K562 (cell line): Measurements from ENCODE around the gene CITED2. TPM values are rescaled to one million over a fixed set of nuclear protein-coding genes. Genes with fewer than 3 reads are reported as not detected.
A peak's percentile ranks its signal among the peaks of the same experiment; 100 is the strongest.

Source experiments
- ATAC-seq: fragments of 200-7000 bp; cut with Tn5 transposase; 3 replicates; pipeline ENCODE4 v1.9.1; 2020; ENCODE audit warnings: moderate library complexity
- BruUV-seq: library from RNA; stranded (reverse); fragments of 400-500 nt; replicated peaks from 2 replicates; lab custom pipeline; 2021; lab: Mats Ljungman, UMichigan
- CTCF ChIA-PET: fragments of 300-600 bp; formaldehyde crosslinking; extraction: SDS; loops from one replicate; lab custom pipeline; 2021; ENCODE audit warnings: low intra/inter-chr PET ratio; lab: Yijun Ruan, JAX
- POLR2A ChIA-PET: fragments of 300-600, 350-650 bp; sonication (Branson Sonifier 250); formaldehyde crosslinking; extraction: SDS; loops from one replicate; lab custom pipeline; 2021; ENCODE audit warnings: antibody characterized with exemption, inconsistent platforms; lab: Yijun Ruan, JAX
- DNase-seq, 4 experiments: peaks; one replicate each; pipeline versions ENCODE4 v3.0.0 to v3.0.0-alpha.2; 2011 to 2018; ENCODE audit warnings: low spot score in 3 of 4, mixed read lengths in 3 of 4; ENCODE audit errors: extremely low read depth in 1 of 4
- FAIRE-seq: peaks from 2 replicates; lab custom pipeline; 2011; peaks lifted over from hg19 to GRCh38; lab: Jason Lieb, UNC
- H2AFZ ChIP-seq: 2 replicates; pipeline ENCODE4 v1.6.0; 2011; ENCODE audit warnings: low read depth, low read length, control low read depth, inconsistent platforms
- H3K27ac ChIP-seq: fragments of 200-600 bp; 3 replicates; pipeline ENCODE4 v1.8.0; 2011; ENCODE audit warnings: low read depth, mild to moderate bottlenecking, control low read depth, inconsistent platforms, low read length, moderate library complexity, mixed read lengths; ENCODE audit errors: extremely low read depth
- H3K27me3 ChIP-seq, 2 experiments: fragments of 300-600 bp in 1 of 2; 2 replicates in 1 of 2; 3 replicates in 1 of 2; pipeline versions ENCODE4 v1.6.0 to v1.8.0; 2011; ENCODE audit warnings: inconsistent platforms in 2 of 2, low read length in 2 of 2, mild to moderate bottlenecking in 1 of 2, mixed read lengths in 1 of 2, moderate library complexity in 1 of 2; ENCODE audit not compliant: control insufficient read depth in 2 of 2, insufficient read depth in 2 of 2
- H3K36me3 ChIP-seq: fragments of 300-600 bp; 3 replicates; pipeline ENCODE4 v1.8.0; 2011; ENCODE audit warnings: mild to moderate bottlenecking, low read length, inconsistent platforms; ENCODE audit not compliant: control insufficient read depth, insufficient read depth
- H3K4me1 ChIP-seq, 2 experiments: fragments of 200-600 bp in 1 of 2; replicated peaks in 1 of 2; 2 replicates in 1 of 2; 3 replicates in 1 of 2; pipeline versions ENCODE4 v1.5.1 to v1.8.0; 2011; ENCODE audit warnings: inconsistent platforms in 2 of 2, low read length in 2 of 2, mild to moderate bottlenecking in 1 of 2, mixed read lengths in 1 of 2, moderate library complexity in 1 of 2; ENCODE audit not compliant: control insufficient read depth in 2 of 2, insufficient read depth in 2 of 2
- H3K4me2 ChIP-seq: 2 replicates; pipeline ENCODE4 v1.6.1; 2011; ENCODE audit warnings: low read length, control low read depth, inconsistent platforms, mixed read lengths; ENCODE audit not compliant: insufficient read depth
- H3K4me3 ChIP-seq: fragments of 200-600 bp; sonication (generic), shearing (Covaris generic); 2 replicates; pipeline ENCODE4 v1.5.1; 2016; ENCODE audit warnings: control low read depth, inconsistent platforms
- H3K79me2 ChIP-seq: fragments of 200-600 bp; 3 replicates; pipeline ENCODE4 v1.8.0; 2011; ENCODE audit warnings: low read length, inconsistent platforms; ENCODE audit not compliant: control insufficient read depth, insufficient read depth
- H3K9ac ChIP-seq, 2 experiments: 2 replicates each; pipeline versions ENCODE4 v1.6.0 to v1.6.1; 2011; ENCODE audit warnings: low read depth in 2 of 2, low read length in 2 of 2, control low read depth in 1 of 2, inconsistent platforms in 1 of 2, mild to moderate bottlenecking in 1 of 2, mixed read lengths in 1 of 2; ENCODE audit not compliant: insufficient read depth in 1 of 2
- H3K9me1 ChIP-seq: one replicate; pipeline ENCODE4 v1.6.0; 2011; ENCODE audit warnings: inconsistent platforms, mild to moderate bottlenecking, low read length, moderate library complexity; ENCODE audit not compliant: control insufficient read depth, insufficient read depth
- H3K9me3 ChIP-seq: replicated peaks from 2 replicates; pipeline ENCODE4 v1.5.1; 2011; ENCODE audit warnings: low read depth, low read length, inconsistent platforms; ENCODE audit not compliant: control insufficient read depth, insufficient read depth
- H4K20me1 ChIP-seq: replicated peaks from 2 replicates; pipeline ENCODE4 v1.6.1; 2011; ENCODE audit warnings: low read length, inconsistent platforms, mixed read lengths; ENCODE audit not compliant: control insufficient read depth, insufficient read depth
- ASH1L ChIP-seq: fragments of 450-650 bp; IDR thresholded peaks from 2 replicates; pipeline ENCODE4 v1.6.1; 2018; ENCODE audit warnings: borderline replicate concordance, mild to moderate bottlenecking, low read depth; ENCODE audit not compliant: partially characterized antibody
- CBX3 ChIP-seq, 2 experiments: IDR thresholded peaks; 1 replicate in 1 of 2; 2 replicates in 1 of 2; pipeline ENCODE4 v1.6.1; 2012; ENCODE audit warnings: inconsistent platforms in 2 of 2, low read length in 2 of 2, borderline replicate concordance in 1 of 2, control low read depth in 1 of 2
- CEBPB ChIP-seq: fragments of 450-650 bp; IDR thresholded peaks from 2 replicates; pipeline ENCODE4 v1.6.1; 2016; ENCODE audit warnings: missing genetic modification characterization, missing compliant biosample characterization
- CEBPG ChIP-seq, 3 experiments: fragments of 200-800 bp in 1 of 3; sonication (Bioruptor generic) in 1 of 3; sonication (generic) in 1 of 3; formaldehyde crosslinking in 1 of 3; IDR thresholded peaks in 2 of 3; conservative IDR thresholded peaks in 1 of 3; 2 replicates each; pipeline versions ENCODE4 v1.6.1 to v1.8.0; 2016 to 2022; ENCODE audit warnings: missing compliant biosample characterization in 2 of 3, missing genetic modification characterization in 2 of 3, mild to moderate bottlenecking in 1 of 3, missing genetic modification reagents in 1 of 3
- FOS ChIP-seq: IDR thresholded peaks from 3 replicates; pipeline ENCODE4 v1.6.1; 2011; ENCODE audit not compliant: insufficient read length; ENCODE audit errors: extremely low read depth
- KLF6 ChIP-seq: fragments of 250-450 bp; sonication (Bioruptor Pico); IDR thresholded peaks from 2 replicates; pipeline ENCODE4 v1.4.0; 2020; ENCODE audit warnings: mild to moderate bottlenecking, moderate library complexity, borderline replicate concordance
- SMAD2 ChIP-seq: fragments of 150-350 bp; IDR thresholded peaks from 2 replicates; pipeline ENCODE4 v1.6.1; 2014; ENCODE audit warnings: low read depth, mild to moderate bottlenecking, low read length
- SOX6 ChIP-seq: fragments of 450-650 bp; IDR thresholded peaks from 2 replicates; pipeline ENCODE4 v1.6.1; 2014; ENCODE audit warnings: mild to moderate bottlenecking
- TRIM24 ChIP-seq, 2 experiments: fragments of 450-650 bp; IDR thresholded peaks; 2 replicates each; pipeline ENCODE4 v1.6.1; 2016
- ZNF316 ChIP-seq: fragments of 450-650 bp; IDR thresholded peaks from 2 replicates; pipeline ENCODE4 v1.6.1; 2016
- WGBS: fragments of 100-300 bp; shearing (Covaris generic); methylation state at CpG from one replicate; pipeline ENCODE4 v1.1.6; 2016; ENCODE audit warnings: low coverage, mixed read lengths; ENCODE audit not compliant: insufficient coverage; ENCODE audit errors: missing lambda C conversion rate; 5-methylcytosine and 5-hydroxymethylcytosine counted together
- in situ Hi-C: fragments of 300-500 bp; cut with MboI; formaldehyde crosslinking; loops from 4 replicates; pipeline ENCODE4 v1.15.0; 2018; ENCODE audit warnings: inconsistent platforms, mixed read lengths
- intact Hi-C: fragments of 100-400 bp; cut with micrococcal nuclease; formaldehyde crosslinking; loops from 2 replicates; pipeline ENCODE4 v1.14.2; 2022
- polyA plus RNA-seq, 8 experiments: library from polyadenylated mRNA; depleted of rRNA in 4 of 8; stranded (reverse) in 5 of 8; unstranded in 3 of 8; fragments of >200 nt; fragmentation: Nextera tagmentation in 2 of 8; fragmentation: Illumina TruSeq in 1 of 8; extraction: Ambion mirVana in 2 of 8; extraction: Trizol in 1 of 8; gene quantifications; 2 replicates each; pipeline versions ENCODE4 v1.2.1 to v1.2.3, GENCODE V29; 2011 to 2014; ENCODE audit warnings: inconsistent platforms in 1 of 8, missing spikeins in 1 of 8
- total RNA-seq, 7 experiments: library from RNA; depleted of rRNA in 6 of 7; stranded (reverse); fragments of >200 nt in 6 of 7; fragmentation: Illumina TruSeq in 2 of 7; extraction: Trizol in 2 of 7; gene quantifications; 2 replicates each; pipeline versions ENCODE4 v1.2.1 to v1.2.3, GENCODE V29; 2011 to 2021; ENCODE audit warnings: low replicate concordance in 1 of 7
- TF ChIP-seq, protein P1 (sequence below): IDR thresholded peaks from 3 replicates; pipeline ENCODE4 v1.6.1; 2011; ENCODE audit warnings: borderline replicate concordance, mild to moderate bottlenecking, moderate library complexity; ENCODE audit not compliant: insufficient read length; ENCODE audit errors: extremely low read depth

Gene CITED2
- total and polyA plus RNA-seq, 9 of the 15 experiments (the other 6 are each of a cell fraction or from before 2014, with no cell fraction given), result 0.21 to 86.1 (median 17.5) TPM

DNA sequence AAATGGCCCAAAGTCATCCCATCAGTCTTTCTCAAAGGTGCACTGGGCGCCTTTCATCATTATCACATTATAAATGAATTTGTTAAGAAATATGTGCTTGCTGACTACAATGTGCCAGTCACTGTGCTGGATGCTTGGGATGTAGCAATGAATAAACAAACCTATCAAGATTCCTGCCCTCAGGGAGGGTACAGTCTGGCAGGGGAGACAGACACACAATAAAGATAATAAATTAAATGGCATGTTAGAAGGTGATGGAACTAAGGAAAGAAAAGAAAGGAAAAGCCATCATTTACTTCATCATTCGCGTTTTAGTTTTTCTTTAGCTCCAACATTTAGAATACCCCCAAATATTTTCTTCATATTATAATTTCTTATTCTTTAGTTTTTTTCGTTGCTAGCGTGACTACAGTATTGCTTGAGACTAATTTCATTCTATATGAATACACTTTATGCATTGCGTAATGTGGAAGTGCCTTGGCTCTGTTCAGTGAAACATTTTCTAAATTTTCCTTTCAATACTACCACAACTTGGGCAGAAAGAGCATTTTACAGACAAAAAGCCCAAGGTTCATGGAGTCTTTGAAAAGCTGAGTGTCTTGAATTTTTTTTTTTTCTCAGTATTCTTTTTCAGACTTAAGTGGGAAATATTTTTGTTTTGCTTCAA, 48.7 kb upstream of the CITED2 start:
- 83% methylated on average over 6 of the region's 6 CpGs for WGBS
- H4K20me1 ChIP-seq, result no peaks in the 10 kb centered on the region
- H3K27ac ChIP-seq, result no peak overlapping the region
- FAIRE-seq (no peak), DNase-seq (no peak)
- CTCF ChIA-PET, result no interaction called here
- no TSS peak for BruUV-seq
- no peaks in the 10 kb centered on the region for H3K36me3 ChIP-seq
- H3K9me3 ChIP-seq, result no peaks in the 10 kb centered on the region
- no peak overlapping the region for H3K4me2 ChIP-seq
- intact Hi-C loops, result no loop called here
- no peaks in the 10 kb centered on the region for H3K79me2 ChIP-seq
- no peak overlapping the region for H3K9ac ChIP-seq
- H3K27me3 ChIP-seq, result no peaks in the 10 kb centered on the region
- H3K4me3 ChIP-seq, result no peak overlapping the region
- TF ChIP-seq CEBPB (tag) (peak; percentile 87), ZNF316 (peak; percentile 40; the same call in 1 of the 2 replicates), FOS (no peak), SMAD2 (no peak), TRIM24 (IDR thresholded peaks at IDR 0.05) (peak; percentile 53; a peak in 3 of 4 replicates), ASH1L (no peak), CBX3 (IDR thresholded peaks at IDR 0.05; ENCODE audit: borderline replicate concordance in 1 of 2, low read length in 2 of 2) (no peak), CEBPG (CRISPR knock-in tag; IDR thresholded peaks at IDR 0.05) (no peak), CEBPG (tag; conservative IDR thresholded peaks at IDR 0.05 in 1 of 2, IDR thresholded peaks at IDR 0.05 in 1 of 2) (peak; percentile 58 to 88), KLF6 (CRISPR knock-in tag) (no peak), SOX6 (no peak)
- TF ChIP-seq, protein P1, sequence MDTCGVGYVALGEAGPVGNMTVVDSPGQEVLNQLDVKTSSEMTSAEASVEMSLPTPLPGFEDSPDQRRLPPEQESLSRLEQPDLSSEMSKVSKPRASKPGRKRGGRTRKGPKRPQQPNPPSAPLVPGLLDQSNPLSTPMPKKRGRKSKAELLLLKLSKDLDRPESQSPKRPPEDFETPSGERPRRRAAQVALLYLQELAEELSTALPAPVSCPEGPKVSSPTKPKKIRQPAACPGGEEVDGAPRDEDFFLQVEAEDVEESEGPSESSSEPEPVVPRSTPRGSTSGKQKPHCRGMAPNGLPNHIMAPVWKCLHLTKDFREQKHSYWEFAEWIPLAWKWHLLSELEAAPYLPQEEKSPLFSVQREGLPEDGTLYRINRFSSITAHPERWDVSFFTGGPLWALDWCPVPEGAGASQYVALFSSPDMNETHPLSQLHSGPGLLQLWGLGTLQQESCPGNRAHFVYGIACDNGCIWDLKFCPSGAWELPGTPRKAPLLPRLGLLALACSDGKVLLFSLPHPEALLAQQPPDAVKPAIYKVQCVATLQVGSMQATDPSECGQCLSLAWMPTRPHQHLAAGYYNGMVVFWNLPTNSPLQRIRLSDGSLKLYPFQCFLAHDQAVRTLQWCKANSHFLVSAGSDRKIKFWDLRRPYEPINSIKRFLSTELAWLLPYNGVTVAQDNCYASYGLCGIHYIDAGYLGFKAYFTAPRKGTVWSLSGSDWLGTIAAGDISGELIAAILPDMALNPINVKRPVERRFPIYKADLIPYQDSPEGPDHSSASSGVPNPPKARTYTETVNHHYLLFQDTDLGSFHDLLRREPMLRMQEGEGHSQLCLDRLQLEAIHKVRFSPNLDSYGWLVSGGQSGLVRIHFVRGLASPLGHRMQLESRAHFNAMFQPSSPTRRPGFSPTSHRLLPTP, result no peak
- TF ChIP-seq, all 486 proteins: peak for 4
- POLR2A ChIA-PET, result interaction anchor here (1.0 to 2.3 kb wide), 3 partner anchors 10 to 16 kb away, joined by 3 to 6 read pairs (median 6); no protein-coding TSS in a partner anchor
- peaks cover 3 to 20% of the 10 kb centered on the region in 2 experiments; a peak in 4 of 5 replicates for H3K4me1 ChIP-seq
- no peak for ATAC-seq
- H2AFZ ChIP-seq, result no peak overlapping the region
- in situ Hi-C loops, result no loop called here
- no peaks in the 10 kb centered on the region for H3K9me1 ChIP-seq
